T-cell (primary cell): ENCODE data around the gene LRRC4C. TPM values are rescaled to one million over a fixed set of nuclear protein-coding genes. Genes with fewer than 3 reads are reported as not detected.
"Not testable (repeated sequence)": the region's sequence is repeated elsewhere in the genome, so short reads cannot be mapped to it uniquely, and the experiment has no call there.

ENCODE experiments used
- ATAC-seq, 4 experiments: fragments of 200-7000 bp in 3 of 4; fragments of 150-1000 bp in 1 of 4; cut with Tn5 transposase; replicated peaks in 1 of 4; 1 replicate in 3 of 4; 2 replicates in 1 of 4; pipeline ENCODE4 v1.10.0; 2021; ENCODE audit warnings: moderate library complexity in 3 of 4, mild to moderate bottlenecking in 2 of 4, moderate number of reproducible peaks in 1 of 4
- CTCF ChIA-PET, 2 donors: fragments of 300-600 bp; sonication (Branson Sonifier 250); formaldehyde crosslinking; loops; one replicate each; lab custom pipeline; 2022; ENCODE audit warnings: antibody characterized with exemption in 2 of 2; lab: Charles Lee
- POLR2A ChIA-PET, 2 donors: fragments of 300-600 bp; sonication (Branson Sonifier 250); formaldehyde crosslinking; loops; one replicate each; lab custom pipeline; 2022; ENCODE audit warnings: antibody characterized with exemption in 2 of 2; lab: Charles Lee
- DNase-seq, 35 experiments: peaks; one replicate each; pipeline versions ENCODE4 v3.0.0 to v3.0.0-alpha.2; 2013 to 2023
- H3K27ac ChIP-seq: one replicate; pipeline ENCODE4 v1.5.1; 2013; ENCODE audit warnings: low read length
- H3K27me3 ChIP-seq, 2 experiments: replicated peaks in 1 of 2; 1 replicate in 1 of 2; 2 replicates in 1 of 2; pipeline versions ENCODE4 v1.6.1 to v1.7.0; 2013; ENCODE audit warnings: low read length in 1 of 2, mixed read lengths in 1 of 2; ENCODE audit not compliant: control insufficient read depth in 2 of 2, insufficient read depth in 2 of 2; ENCODE audit errors: extremely low read depth in 1 of 2
- H3K36me3 ChIP-seq, 2 donors: 1 replicate in 1 of 2; 2 replicates in 1 of 2; pipeline versions ENCODE4 v1.6.1 to v1.7.0; 2013; ENCODE audit warnings: low read length in 1 of 2; ENCODE audit not compliant: control insufficient read depth in 2 of 2, insufficient read depth in 1 of 2; ENCODE audit errors: extremely low read depth in 1 of 2
- H3K4me1 ChIP-seq, 2 experiments: 1 replicate in 1 of 2; 2 replicates in 1 of 2; pipeline versions ENCODE4 v1.6.1 to v1.7.0; 2013; ENCODE audit warnings: low read length in 2 of 2, mixed read lengths in 1 of 2; ENCODE audit not compliant: insufficient read depth in 2 of 2, control insufficient read depth in 1 of 2; ENCODE audit errors: extremely low read depth in 1 of 2
- H3K4me3 ChIP-seq, 2 donors: 1 replicate in 1 of 2; 2 replicates in 1 of 2; pipeline versions ENCODE4 v1.5.1 to v1.7.0; 2013; ENCODE audit warnings: mild to moderate bottlenecking in 2 of 2, low read length in 1 of 2, moderate library complexity in 1 of 2; ENCODE audit not compliant: control insufficient read depth in 1 of 2; ENCODE audit errors: extremely low read depth in 1 of 2
- H3K9me3 ChIP-seq: 2 replicates; pipeline ENCODE4 v1.7.0; 2013
- H3K27ac Mint-ChIP-seq, 2 donors: one replicate each; pipeline ENCODE4 v1.8.0; 2020 to 2021; ENCODE audit warnings: mild to moderate bottlenecking in 2 of 2, mixed read lengths in 2 of 2
- H3K27me3 Mint-ChIP-seq, 2 donors: one replicate each; pipeline ENCODE4 v1.8.0; 2021 to 2022; ENCODE audit warnings: mixed read lengths in 2 of 2
- H3K36me3 Mint-ChIP-seq: one replicate; pipeline ENCODE4 v1.8.0; 2021; ENCODE audit warnings: mixed read lengths
- H3K4me1 Mint-ChIP-seq, 3 donors: one replicate each; pipeline ENCODE4 v1.8.0; 2020 to 2022; ENCODE audit warnings: mixed read lengths in 3 of 3, mild to moderate bottlenecking in 1 of 3
- H3K4me3 Mint-ChIP-seq, 3 donors: one replicate each; pipeline ENCODE4 v1.8.0; 2020 to 2022; ENCODE audit warnings: mild to moderate bottlenecking in 3 of 3, mixed read lengths in 3 of 3, moderate library complexity in 3 of 3
- H3K9me3 Mint-ChIP-seq, 3 donors: one replicate each; pipeline ENCODE4 v1.8.0; 2020 to 2022; ENCODE audit warnings: mixed read lengths in 3 of 3
- WGBS: methylation state at CpG from one replicate; pipeline ENCODE4 v1.1.5; 2013; ENCODE audit warnings: missing lambda C conversion rate; ENCODE audit not compliant: insufficient coverage; 5-methylcytosine and 5-hydroxymethylcytosine counted together
- total RNA-seq, 35 experiments: library from RNA in 6 of 35; stranded (reverse) in 6 of 35; fragments of 120-200 nt in 1 of 35; gene quantifications; one replicate each; pipeline versions ENCODE4 v1.2.1 to v1.2.4 and lab custom pipeline; 2013 to 2026

Gene LRRC4C
- total RNA-seq, 5 donors from 2014 or later (not counting 1 experiment from before 2014, with no cell fraction given): not detected

GRCh38 chr11:40204228-40204627 lies 1255.2 kb downstream of the LRRC4C start:
- Mint-ChIP-seq H3K27me3 (no peaks in the 10 kb centered on the region), H3K36me3 (no peaks in the 10 kb centered on the region), H3K4me1 (no peaks in the 10 kb centered on the region), H3K9me3 (peaks cover 3 to 26% (median 23%) of the 10 kb centered on the region in 3 donors), H3K27ac (no peak overlapping the region), H3K4me3 (no peak overlapping the region)
- Histone ChIP-seq H3K27me3 (no peaks in the 10 kb centered on the region), H3K4me3 (no peak overlapping the region), H3K27ac (no peak overlapping the region), H3K4me1 (no peaks in the 10 kb centered on the region), H3K36me3 (no peaks in the 10 kb centered on the region), H3K9me3 (no peaks in the 10 kb centered on the region)
- WGBS: no CpG with 5 or more reads among the region's 2 CpGs
- no peak for ATAC-seq
- no peak for DNase-seq
- POLR2A ChIA-PET: no interaction called here
- CTCF ChIA-PET: no interaction called here

- no peaks in the 10 kb centered on the region for H3K4me1 Mint-ChIP-seq
- H3K27ac ChIP-seq: no peak overlapping the region
- H3K27ac Mint-ChIP-seq: no peak overlapping the region
- H3K27me3 ChIP-seq: no peaks in the 10 kb centered on the region
- no peaks in the 10 kb centered on the region for H3K36me3 Mint-ChIP-seq
- H3K27me3 Mint-ChIP-seq: no peaks in the 10 kb centered on the region
- no CpG with 5 or more reads among the region's 1 CpG for WGBS
- ChIA-PET CTCF (no interaction called here), POLR2A (interaction anchor here in 1 of 2 donors (0.9 kb wide), 1 partner anchor 20 kb away, joined by 4 read pairs; no protein-coding TSS in a partner anchor)
- no peak overlapping the region for H3K4me3 Mint-ChIP-seq
- no peaks in the 10 kb centered on the region for H3K36me3 ChIP-seq
- H3K9me3 ChIP-seq: no peaks in the 10 kb centered on the region
- DNase-seq (no peak), ATAC-seq (no peak)
- no peaks in the 10 kb centered on the region for H3K4me1 ChIP-seq
- peaks cover 5 to 27% (median 25%) of the 10 kb centered on the region in 3 donors for H3K9me3 Mint-ChIP-seq
- no peak overlapping the region for H3K4me3 ChIP-seq
Observed at GRCh38 chr11:40203606-40204005, 1255.8 kb downstream of the LRRC4C start.

DNA sequence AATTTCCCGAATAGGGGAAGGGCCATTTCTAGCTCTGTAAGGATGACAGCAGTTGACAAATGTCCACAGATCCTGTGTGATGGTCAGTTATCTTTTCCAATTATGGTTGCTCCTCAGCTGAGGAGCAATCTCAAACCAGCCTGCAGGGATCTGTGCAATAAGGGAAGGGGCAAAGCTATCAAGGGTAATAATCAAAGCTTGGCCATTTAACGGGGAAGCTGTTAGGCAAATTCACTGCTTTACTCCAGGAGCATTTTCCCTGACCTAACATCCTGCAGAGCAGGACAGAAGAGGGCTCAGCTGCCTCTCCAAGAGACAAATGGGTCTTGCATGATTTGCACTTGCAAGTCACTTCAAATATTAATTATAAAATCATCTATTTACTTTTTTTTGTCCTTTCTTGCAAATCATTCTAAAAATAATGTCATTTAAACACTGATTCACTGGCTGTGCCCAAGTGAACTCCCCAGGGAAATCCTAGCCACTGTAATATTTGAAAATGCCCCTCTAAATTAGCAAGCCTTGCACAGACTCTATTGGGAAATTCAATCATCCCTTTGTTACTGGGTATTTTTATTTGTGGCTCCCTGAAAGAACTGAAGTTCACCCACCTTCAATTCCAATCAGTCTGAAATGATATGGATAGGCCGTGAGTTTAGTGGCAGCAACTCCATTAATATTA lies 1256.7 kb downstream of the LRRC4C start:
- H3K27ac Mint-ChIP-seq: no peak overlapping the region
- H3K4me1 ChIP-seq: no peaks in the 10 kb centered on the region
- DNase-seq: no peak
- H3K9me3 Mint-ChIP-seq: peaks cover 10 to 27% (median 23%) of the 10 kb centered on the region in 3 donors
- no CpG with 5 or more reads among the region's 3 CpGs for WGBS
- H3K27ac ChIP-seq: no peak overlapping the region
- H3K4me3 ChIP-seq: no peak overlapping the region
- ChIA-PET CTCF (no interaction called here), POLR2A (interaction anchor here in 1 of 2 donors (0.6 to 0.9 kb wide), 2 partner anchors 14 to 19 kb away, joined by 4 to 12 read pairs; no protein-coding TSS in a partner anchor)
- no peaks in the 10 kb centered on the region for H3K36me3 Mint-ChIP-seq
- H3K27me3 Mint-ChIP-seq: no peaks in the 10 kb centered on the region
- no peak overlapping the region for H3K4me3 Mint-ChIP-seq
- H3K27me3 ChIP-seq: no peaks in the 10 kb centered on the region
- no peak for ATAC-seq
- no peaks in the 10 kb centered on the region for H3K9me3 ChIP-seq
- H3K36me3 ChIP-seq: no peaks in the 10 kb centered on the region
- no peaks in the 10 kb centered on the region for H3K4me1 Mint-ChIP-seq

DNA sequence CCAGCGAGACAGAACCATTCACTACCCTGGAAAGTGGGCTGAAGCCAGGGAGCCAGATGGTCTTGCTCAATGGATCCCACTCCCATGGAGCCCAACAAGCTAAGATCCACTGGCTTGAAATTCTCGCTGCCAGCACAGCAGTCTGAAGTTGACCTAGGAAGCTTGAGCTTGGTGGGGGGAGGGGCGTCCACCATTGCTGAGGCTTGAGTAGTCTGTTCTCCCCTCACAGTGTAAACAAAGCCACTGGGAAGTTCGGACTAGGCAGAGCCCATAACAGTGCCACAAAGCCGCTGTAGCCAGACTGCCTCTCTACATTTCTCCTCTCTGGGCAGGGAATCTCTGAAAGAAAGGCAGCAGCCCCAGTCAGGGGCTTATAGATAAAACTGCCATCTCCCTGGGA lies 1266.9 kb downstream of the LRRC4C start:
- H3K9me3 ChIP-seq, ATAC-seq, H3K36me3 ChIP-seq, H3K4me3 Mint-ChIP-seq, H3K27me3 Mint-ChIP-seq, POLR2A ChIA-PET, H3K36me3 Mint-ChIP-seq, H3K27ac ChIP-seq, DNase-seq, H3K4me3 ChIP-seq, H3K27ac Mint-ChIP-seq, H3K4me1 Mint-ChIP-seq, H3K27me3 ChIP-seq, CTCF ChIA-PET, H3K4me1 ChIP-seq: not testable (repeated sequence)
- 83% methylated on average over 3 of the region's 5 CpGs for WGBS
- peaks cover 0 to 19% (median 12%) of the 10 kb centered on the region in 3 donors for H3K9me3 Mint-ChIP-seq

DNA sequence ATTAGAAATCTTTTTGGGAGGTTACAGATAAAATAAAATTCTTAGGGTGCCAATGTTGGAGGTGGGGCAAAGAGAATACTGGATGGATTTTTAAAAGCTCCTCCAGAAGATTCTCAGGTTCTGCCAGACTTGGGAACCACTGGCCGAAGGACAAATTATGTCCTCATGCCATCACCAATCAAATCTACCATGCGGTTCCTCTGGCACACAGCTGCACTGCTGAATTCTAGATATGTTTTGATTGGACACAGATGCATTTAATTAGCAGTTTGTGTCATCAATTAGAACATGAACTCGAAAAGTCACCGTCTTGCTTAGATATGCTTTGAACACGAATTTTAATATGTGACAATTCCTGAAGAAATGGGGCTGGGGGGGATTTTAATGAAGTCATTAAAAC lies 1269.2 kb downstream of the LRRC4C start:
- Histone ChIP-seq H3K4me1 (no peaks in the 10 kb centered on the region), H3K27me3 (no peaks in the 10 kb centered on the region), H3K9me3 (no peaks in the 10 kb centered on the region), H3K36me3 (no peaks in the 10 kb centered on the region), H3K4me3 (no peak overlapping the region), H3K27ac (no peak overlapping the region)
- WGBS: 69% methylated on average over 3 of the region's 5 CpGs
- H3K27me3 Mint-ChIP-seq: no peaks in the 10 kb centered on the region
- H3K36me3 Mint-ChIP-seq: no peaks in the 10 kb centered on the region
- ATAC-seq: no peak
- DNase-seq: no peak
- H3K9me3 Mint-ChIP-seq: peaks cover 4 to 22% (median 13%) of the 10 kb centered on the region in 3 donors
- H3K4me3 Mint-ChIP-seq: no peak overlapping the region
- ChIA-PET POLR2A (no interaction called here), CTCF (no interaction called here)
- H3K4me1 Mint-ChIP-seq: no peaks in the 10 kb centered on the region
- H3K27ac Mint-ChIP-seq: no peak overlapping the region

GRCh38 chr11:40188848-40189247 lies 1270.6 kb downstream of the LRRC4C start:
- CTCF ChIA-PET: no interaction called here
- H3K4me3 Mint-ChIP-seq: no peak overlapping the region
- H3K4me1 ChIP-seq: no peaks in the 10 kb centered on the region
- no peak overlapping the region for H3K4me3 ChIP-seq
- H3K36me3 Mint-ChIP-seq: no peaks in the 10 kb centered on the region
- no peaks in the 10 kb centered on the region for H3K27me3 Mint-ChIP-seq
- peaks cover 6 to 30% (median 13%) of the 10 kb centered on the region in 3 donors for H3K9me3 Mint-ChIP-seq
- POLR2A ChIA-PET: interaction anchor here in 1 of 2 donors (0.5 kb wide), 1 partner anchor 13 kb away, joined by 12 read pairs; no protein-coding TSS in a partner anchor
- DNase-seq (no peak), ATAC-seq (no peak)
- no peaks in the 10 kb centered on the region for H3K36me3 ChIP-seq
- H3K4me1 Mint-ChIP-seq: no peaks in the 10 kb centered on the region
- no peak overlapping the region for H3K27ac Mint-ChIP-seq
- WGBS: no CpG with 5 or more reads among the region's 3 CpGs
- H3K27ac ChIP-seq: no peak overlapping the region
- H3K27me3 ChIP-seq: no peaks in the 10 kb centered on the region
- no peaks in the 10 kb centered on the region for H3K9me3 ChIP-seq
